Choroid plexus epithelial cell (primary cell): Measurements from ENCODE around the gene RCVRN.

Experiments
- DNase-seq: peaks from one replicate; pipeline ENCODE4 v3.0.0-alpha.2; 2010; ENCODE audit warnings: low read depth
- H3K4me3 ChIP-seq: 2 replicates; pipeline ENCODE4 v1.5.1; 2011; ENCODE audit warnings: low read depth, mild to moderate bottlenecking, control low read depth, low read length, moderate library complexity
- CTCF ChIP-seq: conservative IDR thresholded peaks from 2 replicates; pipeline ENCODE4 v1.5.1; 2011; ENCODE audit warnings: low read depth, mild to moderate bottlenecking, control low read depth, inconsistent platforms, low read length, moderate library complexity

The RCVRN gene

DNA sequence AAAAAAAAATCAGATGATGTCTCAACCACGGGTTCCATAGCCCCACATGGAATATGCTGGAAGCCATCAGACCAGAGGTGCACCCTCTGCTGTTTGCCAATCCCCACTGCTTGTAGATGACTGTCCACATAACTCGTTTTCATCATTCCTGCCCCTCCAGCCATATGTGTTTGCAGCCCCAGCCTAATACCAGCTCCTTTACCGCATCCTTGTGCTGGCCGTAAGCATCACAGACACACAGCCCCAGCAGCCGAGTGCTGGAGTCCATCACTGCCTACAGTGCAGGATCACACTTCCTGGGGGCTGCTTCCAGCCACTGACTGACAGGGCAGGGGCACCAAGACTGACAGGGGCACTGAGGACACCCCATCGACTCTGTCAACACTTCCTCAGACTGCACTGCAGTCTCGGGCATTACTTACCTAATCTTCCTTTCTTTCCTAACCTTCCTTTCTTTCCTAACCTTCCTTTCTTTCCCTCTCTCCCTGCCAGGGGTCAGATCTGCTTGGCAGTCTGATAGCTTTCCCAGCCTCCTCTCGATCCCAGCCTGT is 5.0 kb downstream of the RCVRN start:
- DNase-seq: no peak
- no peak for TF ChIP-seq CTCF
- H3K4me3 ChIP-seq: no peak overlapping the region

GRCh38 chr17:9899280-9900043 is 5.6 kb downstream of the RCVRN start:
- DNase-seq: no peak
- H3K4me3 ChIP-seq: no peak overlapping the region
- TF ChIP-seq CTCF: no peak

DNA sequence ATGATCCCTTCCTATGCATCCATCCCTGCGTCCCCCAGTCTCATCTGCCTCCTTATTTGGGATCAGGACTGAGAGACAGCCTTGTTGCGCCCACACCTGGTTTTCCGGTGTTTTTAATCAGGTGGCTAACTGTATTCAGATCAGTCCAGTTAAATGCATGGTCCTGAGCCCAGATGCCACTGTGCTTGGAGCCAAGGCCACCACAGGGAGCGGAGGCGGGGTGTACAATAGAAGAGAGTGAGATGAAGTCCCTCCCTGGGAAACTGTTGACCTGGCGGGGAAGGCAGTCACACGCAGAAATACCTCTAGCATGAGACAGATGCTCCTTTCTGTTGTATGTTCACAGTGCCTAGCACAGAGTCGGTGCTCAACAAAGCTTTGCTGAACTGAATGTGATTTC is 6.3 kb downstream of the RCVRN start:
- no peak for TF ChIP-seq CTCF
- no peak overlapping the region for H3K4me3 ChIP-seq
- DNase-seq: no peak

DNA sequence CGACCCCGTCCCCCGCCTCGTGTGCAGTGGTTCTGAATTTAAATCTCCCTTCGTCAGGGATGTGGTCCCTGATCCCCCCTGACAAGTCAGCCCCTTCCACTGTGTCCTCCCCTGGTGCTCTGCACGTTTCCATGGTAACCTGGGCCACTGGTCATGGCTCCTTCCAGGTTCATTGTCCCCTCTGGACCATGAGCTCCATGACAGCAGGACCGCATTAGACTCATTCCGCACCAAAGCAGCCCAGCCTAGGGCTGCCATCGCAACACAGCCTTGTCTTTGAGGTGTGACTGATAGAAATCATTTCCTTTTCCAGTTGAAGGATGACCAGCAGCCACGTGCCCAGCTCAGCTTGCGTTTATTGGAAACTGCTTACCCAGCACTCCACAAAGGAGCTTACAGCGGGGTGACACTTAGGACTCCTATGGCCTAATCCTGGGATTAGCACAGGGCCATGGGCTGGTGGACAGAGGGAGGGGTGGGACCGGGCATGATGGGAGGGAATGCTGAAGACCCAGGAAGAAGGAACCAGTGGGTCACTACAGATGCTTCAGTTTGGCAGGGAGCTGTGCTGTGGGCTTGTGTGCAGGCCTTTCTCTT is 7.6 kb downstream of the RCVRN start:
- TF ChIP-seq CTCF: no peak
- no peak for DNase-seq
- H3K4me3 ChIP-seq: no peak overlapping the region

DNA sequence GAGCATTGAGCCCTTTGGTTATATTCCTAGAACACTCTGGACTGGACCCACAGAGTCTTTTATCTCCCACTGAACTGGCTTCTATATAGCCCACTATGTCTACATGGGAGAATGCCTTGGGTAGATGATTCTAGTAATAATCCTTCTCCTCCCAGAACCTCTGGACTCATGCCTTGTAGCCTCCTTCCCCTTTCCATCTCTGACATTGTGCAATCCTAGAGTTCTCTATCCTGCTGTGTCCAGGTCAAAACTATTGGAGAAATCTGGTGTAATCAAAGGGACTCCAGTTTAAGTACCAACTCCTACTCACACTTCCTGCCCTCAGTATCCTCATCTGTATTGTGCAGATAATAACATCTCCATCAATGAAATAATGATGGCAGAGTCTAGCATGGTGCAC is 9.1 kb downstream of the RCVRN start:
- no peak for TF ChIP-seq CTCF
- peak; percentile 23 for DNase-seq
- no peak overlapping the region for H3K4me3 ChIP-seq

DNA sequence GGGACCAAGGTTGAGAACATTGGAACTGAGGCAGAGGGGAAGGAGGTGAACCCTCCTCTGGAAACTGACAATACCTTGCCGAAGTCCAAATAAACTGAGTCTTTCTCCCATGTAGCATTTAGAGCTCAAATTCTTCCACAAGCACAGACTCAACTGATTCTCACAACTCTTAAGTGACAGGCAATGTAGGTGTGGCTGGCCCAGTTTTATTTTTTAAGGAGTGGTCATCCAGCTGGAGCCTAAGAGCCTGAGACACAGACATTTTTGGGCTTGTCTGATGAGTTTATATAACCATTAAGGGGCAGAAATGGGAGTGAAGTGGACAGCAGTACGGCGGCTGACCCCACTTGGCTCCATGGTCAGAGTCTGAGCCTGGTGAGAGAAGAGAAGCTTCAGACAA is 10.8 kb downstream of the RCVRN start:
- H3K4me3 ChIP-seq: no peak overlapping the region
- DNase-seq: no peak
- no peak for TF ChIP-seq CTCF
